HEK293T (cell line): ENCODE data around the gene CD8B2.
"Not testable (repeated sequence)": the region's sequence is repeated elsewhere in the genome, so short reads cannot be mapped to it uniquely, and the experiment has no call there.

Source experiments
- CTCF ChIA-PET: fragments of 350-600 bp; formaldehyde crosslinking; extraction: SDS; loops from one replicate; lab custom pipeline; 2021; ENCODE audit warnings: antibody characterized with exemption, inconsistent platforms; lab: Yijun Ruan, JAX
- POLR2A ChIA-PET: fragments of 350-600 bp; formaldehyde crosslinking; extraction: SDS; loops from one replicate; lab custom pipeline; 2020; ENCODE audit warnings: antibody characterized with exemption, inconsistent platforms; lab: Yijun Ruan, JAX
- DNase-seq: peaks from one replicate; pipeline ENCODE4 v3.0.0; 2012; ENCODE audit warnings: mixed read lengths; ENCODE audit errors: extremely low spot score
- ARNT ChIP-seq: fragments of 450-650 bp; IDR thresholded peaks from 2 replicates; pipeline ENCODE4 v1.6.1; 2017; ENCODE audit warnings: mild to moderate bottlenecking
- BHLHE40 ChIP-seq: fragments of 450-650 bp; IDR thresholded peaks from 2 replicates; pipeline ENCODE4 v1.6.1; 2016; ENCODE audit warnings: mild to moderate bottlenecking, moderate library complexity, borderline replicate concordance
- CTBP1 ChIP-seq: fragments of 450-650 bp; IDR thresholded peaks from 2 replicates; pipeline ENCODE4 v1.6.1; 2016; ENCODE audit warnings: borderline replicate concordance
- ELF4 ChIP-seq: fragments of 450-650 bp; IDR thresholded peaks from 2 replicates; pipeline ENCODE4 v1.6.1; 2017; ENCODE audit warnings: antibody characterized with exemption
- FOXA1 ChIP-seq: fragments of 450-650 bp; IDR thresholded peaks from 2 replicates; pipeline ENCODE4 v1.6.1; 2016; ENCODE audit warnings: mild to moderate bottlenecking
- FOXK2 ChIP-seq: fragments of 450-650 bp; IDR thresholded peaks from 2 replicates; pipeline ENCODE4 v1.6.1; 2016; ENCODE audit warnings: mild to moderate bottlenecking
- FOXM1 ChIP-seq: fragments of 450-650 bp; IDR thresholded peaks from 2 replicates; pipeline ENCODE4 v1.6.1; 2017; ENCODE audit warnings: mild to moderate bottlenecking, borderline replicate concordance
- HDGF ChIP-seq: fragments of 450-650 bp; IDR thresholded peaks from 2 replicates; pipeline ENCODE4 v1.6.1; 2017; ENCODE audit warnings: antibody characterized with exemption, borderline replicate concordance
- L3MBTL2 ChIP-seq: fragments of 450-650 bp; conservative IDR thresholded peaks from 2 replicates; pipeline ENCODE4 v1.6.1; 2016; ENCODE audit warnings: mild to moderate bottlenecking
- LEF1 ChIP-seq: fragments of 450-650 bp; IDR thresholded peaks from 2 replicates; pipeline ENCODE4 v1.6.1; 2017; ENCODE audit warnings: mild to moderate bottlenecking, borderline replicate concordance
- NFRKB ChIP-seq: fragments of 450-650 bp; IDR thresholded peaks from 2 replicates; pipeline ENCODE4 v1.6.1; 2016; ENCODE audit warnings: mild to moderate bottlenecking, moderate library complexity
- PKNOX1 ChIP-seq: fragments of 450-650 bp; IDR thresholded peaks from 2 replicates; pipeline ENCODE4 v1.6.1; 2016
- SP1 ChIP-seq: fragments of 450-650 bp; IDR thresholded peaks from 2 replicates; pipeline ENCODE4 v1.6.1; 2017
- SUZ12 ChIP-seq: fragments of 450-650 bp; IDR thresholded peaks from 2 replicates; pipeline ENCODE4 v1.6.1; 2016; ENCODE audit warnings: mild to moderate bottlenecking
- TARDBP ChIP-seq: fragments of 450-650 bp; IDR thresholded peaks from 2 replicates; pipeline ENCODE4 v1.6.1; 2016
- ZNF384 ChIP-seq: fragments of 450-650 bp; IDR thresholded peaks from 2 replicates; pipeline ENCODE4 v1.6.1; 2016

CD8B2 gene

DNA sequence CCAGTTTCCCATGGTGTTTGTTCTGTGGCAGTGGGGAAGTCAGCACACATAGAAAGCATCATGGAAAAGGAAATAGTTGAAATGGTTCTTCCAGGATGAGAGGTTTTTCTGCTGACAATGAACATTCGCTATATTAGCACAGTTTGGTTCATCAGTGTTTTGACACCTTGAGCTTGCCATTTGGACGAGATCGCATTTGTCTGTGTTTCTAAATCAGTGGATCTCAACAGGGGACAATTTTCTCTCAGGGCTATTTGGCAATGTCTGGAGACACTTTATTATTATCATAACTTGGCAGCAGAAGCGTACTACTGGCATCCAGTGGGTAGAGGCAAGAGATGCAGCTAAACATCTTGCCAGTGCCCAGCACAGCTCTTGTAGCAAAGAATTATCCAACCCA, 74.6 kb downstream of the CD8B2 start:
- POLR2A ChIA-PET: no interaction called here
- DNase-seq: no peak
- CTCF ChIA-PET: interaction anchor here (1.9 to 2.4 kb wide), 2 partner anchors 11 to 21 kb away, joined by 8 to 34 read pairs; no protein-coding TSS in a partner anchor

DNA sequence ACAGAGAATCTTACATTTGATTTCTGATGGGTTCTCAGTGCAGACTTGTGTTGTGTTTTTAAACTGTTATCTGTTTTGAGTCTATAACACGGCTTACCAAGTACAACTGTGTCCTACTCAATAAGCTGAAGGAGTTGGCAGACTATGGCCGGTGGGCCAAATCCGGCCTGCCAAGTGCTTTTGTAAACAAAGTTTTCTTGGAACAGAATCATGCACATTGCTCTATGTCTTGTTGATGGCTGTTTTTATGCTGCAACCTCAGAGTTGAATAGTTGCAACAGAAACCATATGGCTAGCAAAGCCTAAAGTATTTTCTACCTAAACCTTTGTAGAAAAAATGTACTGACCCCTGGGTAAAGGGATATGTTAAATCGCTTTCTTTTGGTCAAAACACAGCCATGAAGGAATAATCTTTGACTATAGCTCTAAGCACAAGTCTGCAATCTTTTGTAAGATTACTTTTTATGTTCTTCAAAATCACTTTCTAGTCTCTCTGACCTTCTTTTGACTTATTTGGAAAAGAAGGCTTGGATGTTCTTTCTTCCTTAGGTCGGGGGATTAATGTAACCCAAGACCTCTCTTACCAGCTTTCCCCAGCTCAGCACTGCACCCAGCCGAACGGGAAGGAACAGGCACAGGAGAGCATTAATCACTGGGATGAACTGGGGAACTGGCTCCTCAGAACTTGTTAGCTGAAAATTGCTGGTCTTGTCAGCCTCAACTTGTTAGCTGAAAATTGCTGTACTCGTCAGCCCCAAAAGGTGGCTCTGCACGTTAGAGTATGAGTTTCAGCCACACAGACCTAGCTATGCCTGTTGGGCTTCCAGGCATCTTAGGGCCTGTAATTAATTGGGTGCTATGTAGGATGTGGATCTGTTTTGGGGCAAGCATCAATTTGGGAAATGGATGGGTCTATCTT, 75.4 kb downstream of the CD8B2 start:
- no peak for TF ChIP-seq TARDBP
- no peak for TF ChIP-seq LEF1
- no peak for TF ChIP-seq PKNOX1
- TF ChIP-seq NFRKB: no peak
- no peak for TF ChIP-seq SUZ12
- TF ChIP-seq ELF4: no peak
- no peak for TF ChIP-seq BHLHE40
- no peak for TF ChIP-seq L3MBTL2
- no peak for TF ChIP-seq ARNT
- TF ChIP-seq CTBP1: no peak
- no peak for TF ChIP-seq FOXM1
- no peak for TF ChIP-seq ZNF384
- TF ChIP-seq FOXK2: no peak
- no peak for TF ChIP-seq SP1
- TF ChIP-seq FOXA1: no peak
- no peak for TF ChIP-seq HDGF
- CTCF ChIA-PET: interaction anchor here (0.6 to 2.4 kb wide), 9 partner anchors 9 to 303 kb away, joined by 3 to 34 read pairs (median 5); no protein-coding TSS in a partner anchor
- DNase-seq: no peak
- POLR2A ChIA-PET: no interaction called here

More for the DNA sequence above, 74.6 kb downstream of the CD8B2 start:
- TF ChIP-seq FOXA1 (no peak), NFRKB (no peak), BHLHE40 (no peak), FOXM1 (no peak), ELF4 (no peak), LEF1 (no peak), ZNF384 (no peak), CTBP1 (no peak), TARDBP (no peak), SP1 (no peak), SUZ12 (no peak)

DNA sequence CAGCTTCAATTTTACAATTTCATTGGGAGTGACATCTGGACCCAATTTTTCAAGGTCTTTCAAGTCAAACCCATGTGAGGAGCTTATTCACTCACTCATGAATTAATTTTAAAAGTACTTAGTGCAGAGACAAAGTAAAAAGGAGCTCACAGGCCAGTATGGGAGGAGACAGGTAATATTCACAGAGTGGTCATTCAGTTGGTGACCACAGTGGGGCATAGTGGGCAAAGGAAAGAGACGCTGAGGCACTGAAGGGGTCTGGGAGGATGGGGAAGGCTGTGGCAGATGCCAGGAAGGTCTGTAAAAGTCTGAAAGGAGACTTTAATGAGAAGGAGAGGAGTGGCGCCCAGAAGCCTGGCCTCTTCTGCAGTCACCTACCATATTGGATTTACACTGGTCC, 76.0 kb downstream of the CD8B2 start:
- ChIA-PET POLR2A (no interaction called here), CTCF (interaction anchor here (0.6 to 2.4 kb wide), 9 partner anchors 9 to 1234 kb away, joined by 3 to 34 read pairs (median 5); no protein-coding TSS in a partner anchor)

DNA sequence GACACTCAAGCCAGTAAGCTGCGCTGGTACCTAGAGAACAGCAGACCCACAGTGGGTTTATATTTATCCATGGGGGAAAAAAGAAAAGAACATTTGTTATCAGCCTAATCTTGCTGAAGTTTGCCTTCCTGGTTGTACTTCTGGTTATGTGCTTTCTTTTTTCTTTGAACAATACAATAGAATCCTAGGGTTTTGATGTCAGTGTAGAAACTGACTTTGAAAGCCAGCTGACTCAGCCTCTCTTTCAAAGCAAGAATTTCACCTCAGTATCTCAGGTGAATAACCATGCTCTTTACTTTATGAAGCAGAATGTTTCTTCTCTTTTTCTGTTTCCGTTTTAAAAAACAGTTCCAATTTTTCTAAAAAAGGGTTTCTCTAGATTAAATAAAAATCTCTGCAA, 78.4 kb downstream of the CD8B2 start:
- DNase-seq: no peak
- CTCF ChIA-PET: no interaction called here
- POLR2A ChIA-PET: no interaction called here
- TF ChIP-seq ARNT (no peak), SP1 (no peak), SUZ12 (no peak), ZNF384 (no peak), PKNOX1 (no peak), BHLHE40 (no peak), CTBP1 (no peak), L3MBTL2 (no peak), TARDBP (no peak), LEF1 (no peak), HDGF (no peak), FOXK2 (no peak), ELF4 (no peak), FOXM1 (no peak)

More for the DNA sequence above, 76.0 kb downstream of the CD8B2 start:
- TF ChIP-seq CTBP1 (no peak), TARDBP (no peak), ZNF384 (no peak), SUZ12 (no peak), ELF4 (no peak), L3MBTL2 (no peak), ARNT (no peak), SP1 (no peak), BHLHE40 (no peak), LEF1 (no peak), FOXM1 (no peak), PKNOX1 (no peak), NFRKB (no peak)
- DNase-seq: peak; percentile 24

DNA sequence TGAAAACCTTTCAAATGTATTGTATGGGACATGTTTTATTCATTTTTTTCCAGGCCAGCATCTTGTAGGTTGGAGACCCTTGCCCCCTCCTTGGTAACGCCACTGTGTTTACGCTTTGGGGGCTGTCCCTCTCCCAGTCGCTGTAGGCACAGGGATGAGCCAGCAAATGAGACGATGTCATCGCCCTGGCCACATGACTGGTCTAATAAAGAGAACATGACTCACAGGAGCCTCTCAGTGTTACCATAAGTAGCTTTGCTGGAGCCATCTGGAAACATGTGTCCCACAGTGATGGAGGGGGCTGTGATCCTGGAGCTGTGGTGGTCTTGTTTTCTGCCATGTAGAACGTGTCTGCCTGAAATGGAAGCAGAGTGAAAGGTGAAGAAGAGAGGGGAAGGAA, 78.9 kb downstream of the CD8B2 start:
- POLR2A ChIA-PET: no interaction called here
- TF ChIP-seq FOXM1 (no peak), ELF4 (no peak), ARNT (no peak), NFRKB (no peak), L3MBTL2 (no peak), CTBP1 (no peak)
- DNase-seq: no peak
- CTCF ChIA-PET: no interaction called here

- DNase-seq, CTCF ChIA-PET, POLR2A ChIA-PET: not testable (repeated sequence)
These were observed 79.3 kb downstream of the CD8B2 start for GRCh38 chr2:106566484-106566883.
